ENCODE data around the gene TJAP1.
"Not testable (repeated sequence)": the region's sequence is repeated elsewhere in the genome, so short reads cannot be mapped to it uniquely, and the experiment has no call there.

The TJAP1 gene

GRCh38 chr6:43538986-43539385 is 61.6 kb downstream of the TJAP1 start:
- peaks cover 29% of the 10 kb centered on the region for H3K36me3 Mint-ChIP-seq (ENCODE audit: low read depth)
- not testable (repeated sequence) for DNase-seq (ENCODE audit: low spot score); H3K4me3 Mint-ChIP-seq; H3K4me1 Mint-ChIP-seq (ENCODE audit: low read depth); H3K27me3 Mint-ChIP-seq (ENCODE audit: low read depth); H3K9me3 Mint-ChIP-seq; H3K27ac Mint-ChIP-seq

GRCh38 chr6:43539409-43539808 is 62.0 kb downstream of the TJAP1 start:
- H3K4me3 Mint-ChIP-seq; H3K27ac Mint-ChIP-seq; H3K9me3 Mint-ChIP-seq; H3K27me3 Mint-ChIP-seq (ENCODE audit: low read depth); H3K4me1 Mint-ChIP-seq (ENCODE audit: low read depth); DNase-seq (ENCODE audit: low spot score): not testable (repeated sequence)
- H3K36me3 Mint-ChIP-seq (ENCODE audit: low read depth), result peaks cover 32% of the 10 kb centered on the region

GRCh38 chr6:43540507-43540906 is 63.1 kb downstream of the TJAP1 start:
- Mint-ChIP-seq H3K4me1 (ENCODE audit: low read depth) (peaks cover 1% of the 10 kb centered on the region), H3K4me3 (no peak overlapping the region), H3K36me3 (ENCODE audit: low read depth) (peaks cover 38% of the 10 kb centered on the region), H3K27me3 (ENCODE audit: low read depth) (no peaks in the 10 kb centered on the region), H3K27ac (no peak overlapping the region), H3K9me3 (no peaks in the 10 kb centered on the region)
- no peak for DNase-seq (ENCODE audit: low spot score)

GRCh38 chr6:43541774-43542471 is 64.6 kb downstream of the TJAP1 start:
- Mint-ChIP-seq H3K27me3 (ENCODE audit: low read depth) (no peaks in the 10 kb centered on the region), H3K36me3 (ENCODE audit: low read depth) (peaks cover 48% of the 10 kb centered on the region), H3K9me3 (no peaks in the 10 kb centered on the region), H3K27ac (no peak overlapping the region), H3K4me1 (ENCODE audit: low read depth) (peaks cover 1% of the 10 kb centered on the region), H3K4me3 (no peak overlapping the region)
- no peak for DNase-seq (ENCODE audit: low spot score)

- DNase-seq (ENCODE audit: low spot score), result no peak
- peaks cover 53% of the 10 kb centered on the region for H3K36me3 Mint-ChIP-seq (ENCODE audit: low read depth)
Measured at GRCh38 chr6:43544461-43544860, 67.1 kb downstream of the TJAP1 start.

GRCh38 chr6:43547222-43547621 is 69.9 kb downstream of the TJAP1 start:
- H3K27me3 Mint-ChIP-seq (ENCODE audit: low read depth), result no peaks in the 10 kb centered on the region
- H3K36me3 Mint-ChIP-seq (ENCODE audit: low read depth), result peaks cover 55% of the 10 kb centered on the region
- H3K4me3 Mint-ChIP-seq, result no peak overlapping the region
- H3K27ac Mint-ChIP-seq, result peak overlapping the region; percentile 1
- no peak for DNase-seq (ENCODE audit: low spot score)
- no peaks in the 10 kb centered on the region for H3K4me1 Mint-ChIP-seq (ENCODE audit: low read depth)
- no peaks in the 10 kb centered on the region for H3K9me3 Mint-ChIP-seq

More at GRCh38 chr6:43544461-43544860, 67.1 kb downstream of the TJAP1 start:
- H3K4me1 Mint-ChIP-seq (ENCODE audit: low read depth), result peaks cover 1% of the 10 kb centered on the region
- no peaks in the 10 kb centered on the region for H3K27me3 Mint-ChIP-seq (ENCODE audit: low read depth)
- no peak overlapping the region for H3K4me3 Mint-ChIP-seq
- no peaks in the 10 kb centered on the region for H3K9me3 Mint-ChIP-seq
- no peak overlapping the region for H3K27ac Mint-ChIP-seq
